NOMO-1 treated with DMSO at 0.1 percent for 48 hours (cell line): ENCODE results near the gene DCBLD2.

ENCODE experiments used
- DNase-seq: peaks from one replicate; lab custom pipeline; 2025; ENCODE audit not compliant: unreplicated experiment; lab: John Stamatoyannopoulos, UW

DCBLD2 gene

DNA sequence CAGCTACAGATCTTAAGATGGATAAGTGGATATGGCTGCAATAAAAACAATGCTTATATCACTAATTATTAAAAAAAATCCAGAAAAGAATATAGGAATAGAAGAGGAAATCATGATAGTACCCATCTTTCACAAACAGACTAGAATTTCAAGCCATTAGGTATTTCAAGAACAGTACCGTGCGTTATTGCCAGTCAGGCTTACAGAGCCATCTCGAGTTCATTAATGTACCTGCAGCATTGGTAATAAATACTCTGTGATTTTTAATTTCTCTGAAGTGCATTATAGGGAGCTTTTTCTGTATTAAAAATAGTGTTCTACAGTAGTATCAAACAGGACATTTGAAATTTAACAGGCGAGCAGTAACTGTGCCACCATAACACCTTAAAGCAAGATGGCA, 102.7 kb downstream of the DCBLD2 start:
- no peak for DNase-seq

DNA sequence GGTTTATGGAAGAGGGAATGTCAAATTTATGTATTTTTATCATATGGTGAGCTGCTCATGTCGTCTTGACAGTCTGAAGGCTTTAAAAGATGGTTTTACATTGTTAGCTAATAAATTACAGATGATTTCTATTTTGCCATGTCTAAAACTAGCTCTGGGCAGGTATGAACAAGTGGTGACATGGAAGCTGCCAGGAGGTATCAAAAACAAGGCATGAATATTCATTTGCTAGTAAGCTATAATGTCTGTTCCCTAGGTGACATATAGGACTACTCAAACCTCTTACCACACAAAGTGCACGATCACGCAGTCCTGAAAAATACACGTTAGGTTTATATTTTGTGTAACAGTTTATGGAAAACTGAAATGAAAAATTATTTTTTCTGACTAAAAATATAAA, 103.6 kb downstream of the DCBLD2 start:
- no peak for DNase-seq

DNA sequence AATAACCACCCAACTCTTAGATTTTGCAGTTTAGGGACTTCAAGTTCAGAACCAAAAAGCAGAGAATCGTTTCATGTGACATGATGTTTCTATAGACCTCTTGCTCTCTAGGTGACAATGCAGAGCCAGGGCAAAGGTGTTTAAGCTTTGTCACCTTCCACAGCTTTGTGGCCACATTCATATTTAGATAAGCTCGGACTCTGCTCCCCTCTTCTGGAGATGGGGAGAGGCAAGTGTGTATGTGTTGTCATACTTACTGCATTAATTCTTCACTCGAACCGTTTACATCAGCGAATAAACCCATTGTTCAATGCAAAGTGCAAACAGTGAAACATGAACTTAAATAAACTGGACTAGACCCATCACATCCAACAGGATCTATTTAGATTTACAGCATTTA, 105.2 kb downstream of the DCBLD2 start:
- no peak for DNase-seq

DNA sequence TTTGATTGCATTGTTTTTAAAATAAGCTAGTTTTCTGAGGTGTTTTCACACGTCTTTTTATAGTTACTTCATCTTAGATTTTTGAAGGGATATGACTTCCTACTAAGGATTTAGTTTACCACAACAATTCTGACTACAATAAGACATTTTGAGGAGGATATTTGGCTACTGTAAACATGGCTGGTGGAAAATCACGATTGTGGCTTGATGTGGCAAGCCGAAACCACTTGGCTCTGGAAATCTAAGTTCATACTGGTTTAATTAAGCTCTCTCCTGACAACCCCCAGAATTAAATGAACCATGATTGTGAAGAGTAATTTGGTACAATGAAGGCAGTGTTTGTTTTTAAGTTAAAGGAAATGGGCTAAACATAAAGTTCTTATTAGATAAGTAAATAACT, 107.5 kb downstream of the DCBLD2 start:
- DNase-seq: no peak

DNA sequence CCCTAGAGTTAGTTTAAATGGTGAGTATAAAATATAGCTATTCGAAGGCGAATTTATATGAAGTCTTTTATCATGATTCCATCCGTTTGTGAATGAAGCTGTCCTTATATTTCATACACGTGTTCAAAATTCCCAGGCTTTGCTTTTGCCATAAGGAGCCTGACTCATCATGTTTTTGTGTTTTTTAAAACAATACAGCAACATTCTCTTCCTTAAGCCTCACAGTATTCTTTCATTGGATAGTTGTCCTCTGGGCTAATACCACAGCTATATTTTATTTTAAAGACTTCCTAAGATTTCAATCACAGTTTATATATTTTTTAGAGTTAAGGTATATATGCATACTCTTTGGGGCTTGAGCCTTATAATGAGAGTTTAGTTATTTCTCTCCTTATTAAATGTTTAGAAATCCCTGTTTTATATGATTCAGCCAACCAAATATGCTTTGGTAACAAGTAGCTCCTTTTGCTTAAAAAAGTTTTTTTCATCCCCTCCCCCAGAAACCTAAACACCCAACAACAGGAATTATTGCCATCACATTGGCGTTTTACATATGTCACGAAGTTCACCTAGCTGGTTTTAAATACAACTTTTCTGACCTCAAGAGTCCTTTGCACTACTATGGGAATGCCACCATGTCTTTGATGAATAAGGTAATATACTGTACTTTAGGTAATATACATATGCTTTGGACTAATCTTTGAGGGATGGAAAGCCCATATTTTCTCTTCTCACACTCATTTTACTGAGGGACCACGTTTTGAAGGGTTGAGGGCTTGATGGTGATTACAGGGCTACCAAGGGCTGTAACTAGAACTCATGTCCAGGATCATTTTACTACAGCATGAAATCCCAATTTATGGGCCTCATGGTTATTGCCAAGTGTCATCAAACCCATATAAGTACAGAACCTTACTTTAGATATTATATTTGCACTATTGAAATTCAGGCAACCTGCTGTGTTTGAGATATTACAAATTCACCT, 109.9 kb downstream of the DCBLD2 start:
- no peak for DNase-seq

DNA sequence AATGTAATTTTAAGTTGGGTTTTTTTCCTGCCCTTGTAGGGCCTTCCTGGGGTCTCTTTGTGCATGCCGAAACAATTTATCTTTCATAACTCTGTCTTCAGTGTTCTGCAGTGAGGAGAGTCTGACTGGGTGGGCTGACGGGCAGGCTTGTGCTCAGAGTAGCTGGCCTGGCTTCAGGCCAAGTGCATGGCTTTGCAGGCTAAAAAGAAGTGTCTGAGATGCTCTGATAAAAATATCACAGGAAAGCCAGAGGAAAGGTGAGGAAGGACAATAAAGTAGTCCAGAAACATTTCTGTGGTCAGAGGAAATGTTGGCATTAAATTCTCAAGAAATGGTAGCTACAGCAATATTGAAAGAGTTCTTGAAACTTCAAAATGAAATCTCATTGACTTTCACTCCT, 112.8 kb downstream of the DCBLD2 start:
- no peak for DNase-seq

DNA sequence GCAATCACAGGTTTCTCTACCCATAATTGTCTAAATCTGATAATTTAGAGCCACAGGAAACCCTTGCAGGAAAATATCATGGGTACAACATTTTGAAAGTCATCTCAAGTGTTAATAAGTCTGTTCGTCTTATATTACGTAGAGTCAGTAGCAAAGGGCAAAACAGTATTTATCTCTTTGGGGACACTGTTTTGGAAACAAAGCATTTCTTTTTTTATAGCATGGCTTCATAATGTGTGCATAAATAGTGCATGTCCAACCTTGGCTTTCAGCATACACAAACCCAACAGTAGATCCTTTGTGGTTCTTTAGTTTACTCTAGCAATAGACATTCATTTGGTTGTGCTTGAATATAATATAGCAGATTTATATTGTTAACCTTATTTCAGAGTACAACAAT, 114.3 kb downstream of the DCBLD2 start:
- DNase-seq: no peak

DNA sequence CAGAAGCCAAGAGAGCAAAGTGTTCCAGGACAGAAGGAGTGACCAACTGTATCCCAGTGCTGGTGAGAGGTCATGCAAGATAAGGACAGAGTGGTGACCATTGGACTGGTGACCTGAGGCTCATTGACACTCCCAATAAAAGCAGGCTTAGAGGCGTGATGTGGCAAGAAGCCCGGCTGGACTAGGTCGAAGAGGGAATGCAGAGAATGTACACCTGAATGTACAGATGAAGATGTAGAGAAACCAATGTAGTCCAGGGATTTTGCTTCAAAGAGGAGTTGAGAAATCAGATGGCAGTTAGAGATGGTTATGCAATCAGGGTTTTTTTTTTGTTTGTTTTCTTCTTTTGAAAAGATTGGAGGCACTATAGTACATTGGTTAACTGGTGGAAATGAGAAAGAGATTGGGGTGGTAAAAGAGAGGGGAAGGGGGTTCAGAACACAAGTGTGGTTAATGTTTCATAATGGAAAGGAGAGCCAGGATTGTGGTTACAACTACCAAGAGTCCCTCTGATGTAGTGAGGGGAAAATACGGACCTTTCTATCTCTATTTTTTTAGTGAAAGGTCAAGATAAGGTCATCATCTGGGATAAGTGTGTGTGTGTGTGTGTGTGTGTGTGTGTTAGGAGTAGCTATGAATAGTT, 115.0 kb downstream of the DCBLD2 start:
- peak; percentile 68 for DNase-seq

DNA sequence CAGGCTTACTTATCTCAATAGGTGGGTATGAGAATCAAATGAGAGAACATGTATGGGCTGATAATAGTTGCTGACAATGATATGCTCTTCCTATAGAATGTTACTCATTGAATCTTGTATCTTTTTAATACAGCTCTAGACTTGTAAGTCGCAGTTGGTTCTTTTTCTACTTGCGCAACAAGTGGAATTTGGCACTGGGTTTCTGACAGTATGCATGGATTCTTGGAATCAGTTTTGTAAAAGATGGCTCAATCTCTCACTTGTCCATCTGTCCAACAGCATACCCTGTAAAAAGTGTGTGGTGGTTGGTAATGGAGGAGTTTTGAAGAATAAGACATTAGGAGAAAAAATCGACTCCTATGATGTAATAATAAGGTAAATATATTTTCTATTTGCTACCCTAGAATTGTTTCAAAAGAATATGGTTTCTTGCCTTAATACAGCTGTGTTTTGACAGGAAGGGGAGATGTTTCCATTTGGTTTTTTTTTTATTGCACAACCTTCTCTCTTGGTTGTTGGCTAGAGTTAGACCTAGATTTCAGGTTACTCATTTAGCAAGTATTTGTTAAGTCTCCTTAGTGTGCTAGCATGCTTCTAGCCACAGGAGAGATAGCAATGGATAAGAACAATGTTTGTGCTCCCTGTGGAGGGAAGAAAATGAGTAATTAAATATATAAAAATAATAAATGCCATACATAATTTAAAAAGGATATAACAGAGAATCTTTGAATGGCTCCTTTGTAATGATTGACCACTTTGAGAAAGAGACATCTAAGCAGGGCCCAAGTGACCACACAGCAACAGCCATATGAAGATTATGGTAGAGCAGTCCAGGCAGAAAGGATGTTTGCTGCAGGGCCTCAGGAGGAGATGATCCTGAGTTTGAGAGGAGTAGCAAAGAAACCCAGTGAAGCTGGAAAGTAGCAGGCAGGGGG, 116.6 kb downstream of the DCBLD2 start:
- peak; percentile 55 for DNase-seq

DNA sequence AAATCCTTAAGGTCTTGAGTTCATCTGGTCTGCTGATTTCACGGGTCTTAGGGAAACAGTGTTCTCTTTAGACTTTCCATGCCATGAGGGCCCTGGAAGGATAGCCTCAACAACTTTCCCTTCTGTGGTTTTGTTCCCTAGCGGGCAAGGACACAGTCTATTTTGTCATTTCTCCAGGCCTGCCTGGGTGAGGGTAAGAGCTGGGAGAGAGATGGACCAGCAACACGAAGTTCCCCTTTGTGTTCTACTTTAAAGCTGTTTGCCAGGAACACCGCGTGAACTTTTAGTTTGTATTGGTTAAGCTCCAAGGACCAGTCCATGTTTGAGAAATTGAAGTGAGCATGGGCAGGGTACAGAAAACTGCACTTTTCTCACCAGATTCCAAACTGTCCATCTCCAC, 117.5 kb downstream of the DCBLD2 start:
- no peak for DNase-seq

DNA sequence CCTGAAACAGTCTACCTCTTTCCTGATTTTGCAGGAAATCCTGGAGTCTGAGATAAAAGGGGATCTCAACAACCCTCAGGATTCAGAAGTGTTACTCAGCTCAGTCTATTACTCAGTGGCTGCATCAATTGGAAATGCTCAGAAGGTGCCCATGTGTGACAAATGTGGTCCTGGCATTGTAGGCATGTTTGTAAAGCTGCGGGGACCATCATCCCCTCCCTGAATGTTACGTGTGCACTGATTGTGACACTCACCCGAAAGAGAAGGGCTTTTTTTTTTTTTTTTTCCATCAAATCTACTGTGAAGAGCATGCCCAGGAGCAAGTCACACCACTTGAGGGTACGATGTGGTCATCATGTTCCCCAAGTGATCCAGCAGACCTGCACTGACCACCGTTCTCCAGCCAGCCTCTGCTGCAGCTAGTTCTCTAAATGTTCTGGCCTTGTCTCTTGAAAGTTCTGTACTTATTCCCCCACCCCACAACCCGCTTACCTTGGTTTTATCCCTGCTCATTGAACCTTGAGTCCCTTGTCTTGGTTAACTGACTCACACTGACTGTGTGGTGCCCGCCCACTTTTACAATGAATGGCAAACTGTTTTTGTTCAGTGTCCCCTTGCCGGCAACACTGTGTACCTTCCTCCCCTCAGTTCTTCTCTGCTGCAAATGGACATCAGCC, 118.5 kb downstream of the DCBLD2 start:
- DNase-seq: no peak

DNA sequence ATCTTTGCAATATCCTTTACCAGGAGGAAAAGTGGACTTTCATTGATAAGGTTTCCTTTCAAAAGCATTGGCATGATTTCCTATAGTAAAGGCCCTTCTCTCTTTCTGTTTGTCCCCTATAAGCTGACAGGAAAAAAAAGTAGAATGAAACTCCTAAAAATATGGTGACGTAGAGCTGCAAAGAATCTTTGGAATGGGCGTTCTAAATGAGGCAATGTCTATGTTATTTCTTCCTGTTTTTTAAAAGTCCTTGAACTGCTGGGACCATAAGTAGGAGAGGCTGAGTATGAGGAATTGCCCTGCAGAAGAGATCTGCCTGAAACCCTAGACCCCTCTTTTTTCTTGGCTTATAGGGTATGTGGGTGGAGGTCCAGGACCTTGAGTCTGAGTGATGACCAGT, 121.2 kb downstream of the DCBLD2 start:
- no peak for DNase-seq

DNA sequence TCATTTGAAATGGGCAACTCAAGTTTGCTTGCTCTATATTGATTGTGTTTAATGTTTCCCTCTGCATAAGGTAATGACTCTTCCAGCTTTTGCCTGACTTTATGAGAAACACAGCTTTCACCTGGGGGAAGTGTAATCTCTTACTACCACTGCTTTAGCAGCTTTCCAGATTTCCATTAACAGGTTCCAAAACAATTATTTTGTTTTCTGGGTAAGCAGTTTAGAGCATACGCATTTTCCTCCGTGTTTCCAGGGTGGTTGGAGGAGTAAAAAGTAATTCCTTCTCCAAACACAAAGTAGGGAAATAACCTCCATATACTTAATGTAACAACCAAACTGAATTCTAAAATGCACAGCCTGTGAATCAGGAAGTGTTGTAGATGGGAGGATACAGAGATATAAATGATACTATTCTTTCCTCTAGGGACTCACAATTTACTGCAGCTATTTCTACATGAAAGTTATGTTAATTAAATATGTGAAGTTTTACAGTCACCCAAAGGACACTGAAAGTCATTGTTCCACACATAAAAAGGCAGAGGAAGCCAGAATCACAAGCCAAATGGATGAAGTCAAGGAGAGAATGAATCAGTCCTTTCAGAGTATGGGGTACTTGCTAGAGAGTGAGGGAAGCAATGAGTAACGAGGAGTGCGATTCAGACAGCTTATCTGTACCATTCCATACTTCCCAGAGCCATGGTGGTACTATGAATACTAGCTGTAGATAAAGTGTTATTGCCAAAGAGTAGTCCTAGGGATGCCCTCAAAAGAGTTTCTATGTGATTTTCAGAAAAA, 121.8 kb downstream of the DCBLD2 start:
- no peak for DNase-seq

DNA sequence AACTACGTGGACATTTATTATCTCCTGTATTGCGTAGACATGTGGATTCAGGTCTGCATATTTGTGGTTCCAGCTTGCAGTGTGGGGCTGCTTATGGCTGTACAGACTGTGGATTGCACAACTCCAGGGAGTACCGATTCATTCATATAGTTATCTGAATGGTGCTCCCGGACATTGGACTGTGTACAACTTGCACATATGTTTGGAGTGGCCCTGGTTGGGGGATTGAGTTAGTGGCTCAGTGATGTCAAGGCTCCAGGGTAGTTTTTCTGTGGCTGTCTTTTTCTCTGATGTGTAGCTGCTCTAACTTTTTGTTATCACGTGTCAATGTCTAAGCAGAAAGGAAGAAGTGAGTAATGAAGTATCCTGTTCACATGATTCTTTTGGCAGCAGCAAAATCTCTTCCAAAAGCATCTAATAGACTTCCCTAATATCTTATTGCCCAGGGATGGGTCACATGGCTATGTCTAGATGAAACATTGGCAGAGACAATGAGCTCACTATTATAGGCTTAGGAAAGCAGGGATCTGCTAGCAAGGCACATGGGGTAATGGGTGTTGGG, 122.6 kb downstream of the DCBLD2 start:
- DNase-seq: peak; percentile 63

DNA sequence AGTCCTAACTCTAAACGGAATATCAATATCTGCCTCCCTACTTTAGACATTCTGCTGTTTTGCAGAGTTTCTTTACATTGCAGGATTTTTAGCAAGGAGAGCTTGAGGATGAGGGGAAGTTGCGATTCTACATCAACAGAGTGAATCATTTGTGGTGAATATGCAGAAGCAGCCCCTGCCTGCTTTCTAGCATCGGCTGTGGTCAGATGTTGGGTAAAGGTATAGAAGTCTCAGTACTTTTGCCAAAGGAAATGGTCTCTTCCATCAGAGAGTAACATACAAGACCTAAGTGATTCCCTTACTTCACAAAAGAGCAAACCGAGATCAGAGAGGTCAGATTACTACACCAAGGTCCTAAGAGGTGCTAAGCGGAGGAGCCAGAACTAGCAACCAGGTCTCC, 123.1 kb downstream of the DCBLD2 start:
- peak; percentile 89 for DNase-seq

DNA sequence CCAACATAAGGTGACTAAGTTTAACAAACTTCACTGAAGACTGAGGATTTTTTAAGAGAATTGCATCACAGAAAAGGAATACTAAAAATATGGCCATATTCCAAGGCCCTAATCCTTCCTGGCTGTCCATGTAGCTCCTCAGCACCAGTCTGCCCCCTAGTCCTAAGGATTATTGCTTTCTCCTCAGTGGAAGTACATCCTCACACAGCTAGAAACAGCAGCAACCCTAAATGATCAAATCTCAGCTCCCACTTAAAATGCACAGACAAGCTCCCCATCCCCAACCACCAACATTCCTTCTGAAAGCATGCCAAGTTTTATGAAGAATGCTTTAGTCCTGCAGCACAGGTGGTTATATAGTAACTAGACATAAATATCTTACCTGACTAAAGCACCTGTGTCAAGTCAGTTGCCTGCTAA, 123.7 kb downstream of the DCBLD2 start:
- no peak for DNase-seq

DNA sequence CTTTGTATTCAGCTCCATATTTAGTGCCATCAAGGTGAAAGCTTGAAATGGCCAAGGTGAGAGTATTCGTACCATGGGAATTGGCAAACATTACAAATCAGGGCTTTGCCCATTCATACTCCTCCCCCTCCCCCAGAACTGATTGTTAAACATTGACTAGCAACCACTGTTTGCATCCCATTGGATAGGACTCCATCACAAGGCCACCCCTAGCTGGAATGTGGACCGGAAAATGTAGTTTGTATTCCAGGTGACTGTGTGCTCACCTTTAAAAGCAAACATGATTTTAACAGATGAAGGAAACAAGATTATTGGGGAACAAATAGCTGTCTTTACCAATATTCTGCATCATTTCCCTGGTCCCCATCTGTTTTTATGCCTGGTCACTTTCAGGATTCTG, 124.2 kb downstream of the DCBLD2 start:
- no peak for DNase-seq

DNA sequence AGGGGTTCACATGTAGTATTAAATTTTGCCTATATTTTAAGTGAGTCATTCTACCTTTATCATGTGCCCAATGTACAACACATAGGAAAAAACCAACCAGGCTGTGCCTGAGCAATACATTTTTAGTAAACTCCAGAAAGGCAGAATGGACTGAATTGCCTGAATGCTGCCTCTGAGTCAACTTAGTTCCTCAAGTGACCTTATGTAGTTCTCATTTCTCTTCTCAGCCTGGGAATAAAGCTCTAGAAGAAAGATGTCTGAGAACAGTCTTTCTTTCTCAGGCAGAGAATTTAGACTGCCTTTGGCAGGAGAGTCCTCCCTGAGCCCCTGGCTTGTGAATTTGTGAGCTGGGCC, 125.4 kb downstream of the DCBLD2 start:
- DNase-seq: no peak

DNA sequence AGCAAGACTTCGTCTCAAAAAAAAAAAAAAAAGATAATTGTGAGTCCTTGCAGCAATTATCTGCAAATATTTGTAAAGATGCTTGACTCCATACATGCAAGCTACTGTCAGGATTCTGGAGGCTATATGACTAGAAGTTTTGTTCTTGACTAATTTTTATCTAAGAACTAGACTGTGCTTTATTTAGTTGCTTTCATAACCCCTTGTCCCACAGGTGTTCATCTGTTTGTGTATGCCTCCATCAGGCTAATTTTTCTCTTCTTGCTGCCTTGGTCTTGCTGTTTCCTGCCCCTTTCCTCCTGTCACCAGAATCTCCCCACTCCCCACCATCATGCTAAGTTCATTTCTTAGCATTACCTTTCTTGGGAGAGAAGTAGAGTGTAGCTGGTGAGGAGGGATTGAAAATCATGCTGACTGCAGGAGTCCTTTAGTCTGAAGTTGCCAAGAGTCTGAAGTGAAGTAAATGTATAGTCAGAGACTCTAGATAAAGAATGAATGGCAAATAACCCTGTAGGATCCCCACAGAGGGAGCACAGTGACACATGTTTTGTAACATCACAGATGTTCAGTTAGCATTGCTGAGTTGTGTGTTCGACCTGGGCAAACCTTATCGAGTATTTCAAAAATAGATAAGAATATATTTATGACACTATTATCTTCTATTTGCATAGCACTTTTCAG, 125.9 kb downstream of the DCBLD2 start:
- no peak for DNase-seq
